GM12875 (cell line): ENCODE data around the gene CACNA2D3.

ENCODE experiments used
- H3K4me3 ChIP-seq: one replicate; pipeline ENCODE4 v1.5.1; 2011; ENCODE audit warnings: low read depth, low read length, control low read depth
- CTCF ChIP-seq: IDR thresholded peaks from 2 replicates; pipeline ENCODE4 v1.5.1; 2011; ENCODE audit warnings: low read depth, mild to moderate bottlenecking, control low read depth, inconsistent platforms, low read length, moderate library complexity, borderline replicate concordance; ENCODE audit not compliant: insufficient read depth

The CACNA2D3 gene

GRCh38 chr3:54127499-54128056 lies 5.2 kb downstream of the CACNA2D3 start:
- no peak overlapping the region for H3K4me3 ChIP-seq
- TF ChIP-seq CTCF = no peak

GRCh38 chr3:54131026-54131605 lies 8.8 kb downstream of the CACNA2D3 start:
- no peak overlapping the region for H3K4me3 ChIP-seq
- no peak for TF ChIP-seq CTCF

GRCh38 chr3:54131890-54132289 lies 9.5 kb downstream of the CACNA2D3 start:
- TF ChIP-seq CTCF = no peak
- no peak overlapping the region for H3K4me3 ChIP-seq

- H3K4me3 ChIP-seq = no peak overlapping the region
- TF ChIP-seq CTCF = no peak
These were observed 10.3 kb downstream of the CACNA2D3 start for GRCh38 chr3:54132685-54133084.

GRCh38 chr3:54133196-54133595 lies 10.8 kb downstream of the CACNA2D3 start:
- TF ChIP-seq CTCF = no peak

GRCh38 chr3:54134155-54134554 lies 11.8 kb downstream of the CACNA2D3 start:
- TF ChIP-seq CTCF = no peak
- H3K4me3 ChIP-seq = no peak overlapping the region

More at GRCh38 chr3:54133196-54133595, 10.8 kb downstream of the CACNA2D3 start:
- no peak overlapping the region for H3K4me3 ChIP-seq

- H3K4me3 ChIP-seq = no peak overlapping the region
- TF ChIP-seq CTCF = no peak
These were observed 12.4 kb downstream of the CACNA2D3 start for GRCh38 chr3:54134713-54135112.
